ENCODE data around the gene KSR2.

DNA sequence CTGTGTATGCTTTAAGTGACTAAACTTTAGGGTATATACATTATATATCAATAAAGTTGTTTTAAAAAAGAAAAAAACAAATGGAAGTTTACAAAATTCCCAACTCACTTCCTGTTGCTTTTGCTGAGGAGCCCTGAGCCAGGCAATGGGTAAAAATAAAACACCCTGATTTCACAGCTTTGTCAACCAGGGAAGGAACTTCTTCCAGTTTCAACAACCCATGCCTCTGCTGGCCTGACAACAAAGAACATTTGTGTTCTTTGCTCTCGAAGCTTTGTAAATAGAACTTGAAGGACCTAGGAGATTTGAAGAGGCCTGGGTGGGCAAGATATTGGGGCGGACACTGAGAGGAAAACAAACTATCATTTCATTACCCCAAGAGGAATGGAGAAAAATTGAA lies 466.2 kb downstream of the KSR2 start:
- TF ChIP-seq POLR2A (IDR thresholded peaks at IDR 0.05): no peak
- TF ChIP-seq, protein P1, sequence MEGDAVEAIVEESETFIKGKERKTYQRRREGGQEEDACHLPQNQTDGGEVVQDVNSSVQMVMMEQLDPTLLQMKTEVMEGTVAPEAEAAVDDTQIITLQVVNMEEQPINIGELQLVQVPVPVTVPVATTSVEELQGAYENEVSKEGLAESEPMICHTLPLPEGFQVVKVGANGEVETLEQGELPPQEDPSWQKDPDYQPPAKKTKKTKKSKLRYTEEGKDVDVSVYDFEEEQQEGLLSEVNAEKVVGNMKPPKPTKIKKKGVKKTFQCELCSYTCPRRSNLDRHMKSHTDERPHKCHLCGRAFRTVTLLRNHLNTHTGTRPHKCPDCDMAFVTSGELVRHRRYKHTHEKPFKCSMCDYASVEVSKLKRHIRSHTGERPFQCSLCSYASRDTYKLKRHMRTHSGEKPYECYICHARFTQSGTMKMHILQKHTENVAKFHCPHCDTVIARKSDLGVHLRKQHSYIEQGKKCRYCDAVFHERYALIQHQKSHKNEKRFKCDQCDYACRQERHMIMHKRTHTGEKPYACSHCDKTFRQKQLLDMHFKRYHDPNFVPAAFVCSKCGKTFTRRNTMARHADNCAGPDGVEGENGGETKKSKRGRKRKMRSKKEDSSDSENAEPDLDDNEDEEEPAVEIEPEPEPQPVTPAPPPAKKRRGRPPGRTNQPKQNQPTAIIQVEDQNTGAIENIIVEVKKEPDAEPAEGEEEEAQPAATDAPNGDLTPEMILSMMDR (IDR thresholded peaks at IDR 0.05): no peak

All from ovary (tissue), 3 donors.